AG09319 (cell line): ENCODE measurements around the gene RASAL1.
"Not testable (repeated sequence)": the region's sequence is repeated elsewhere in the genome, so short reads cannot be mapped to it uniquely, and the experiment has no call there.

Experiments
- DNase-seq: peaks from one replicate; pipeline ENCODE4 v3.0.0-alpha.2; 2010; ENCODE audit warnings: low read depth; ENCODE audit errors: extremely low read depth
- CTCF ChIP-seq: IDR thresholded peaks from 2 replicates; pipeline ENCODE4 v1.5.1; 2011; ENCODE audit warnings: low read depth, mild to moderate bottlenecking, inconsistent platforms, low read length, moderate library complexity

Gene RASAL1

GRCh38 chr12:113142886-113143332, 7.3 kb upstream of the RASAL1 start:
- no peak for DNase-seq
- no peak for TF ChIP-seq CTCF

DNA sequence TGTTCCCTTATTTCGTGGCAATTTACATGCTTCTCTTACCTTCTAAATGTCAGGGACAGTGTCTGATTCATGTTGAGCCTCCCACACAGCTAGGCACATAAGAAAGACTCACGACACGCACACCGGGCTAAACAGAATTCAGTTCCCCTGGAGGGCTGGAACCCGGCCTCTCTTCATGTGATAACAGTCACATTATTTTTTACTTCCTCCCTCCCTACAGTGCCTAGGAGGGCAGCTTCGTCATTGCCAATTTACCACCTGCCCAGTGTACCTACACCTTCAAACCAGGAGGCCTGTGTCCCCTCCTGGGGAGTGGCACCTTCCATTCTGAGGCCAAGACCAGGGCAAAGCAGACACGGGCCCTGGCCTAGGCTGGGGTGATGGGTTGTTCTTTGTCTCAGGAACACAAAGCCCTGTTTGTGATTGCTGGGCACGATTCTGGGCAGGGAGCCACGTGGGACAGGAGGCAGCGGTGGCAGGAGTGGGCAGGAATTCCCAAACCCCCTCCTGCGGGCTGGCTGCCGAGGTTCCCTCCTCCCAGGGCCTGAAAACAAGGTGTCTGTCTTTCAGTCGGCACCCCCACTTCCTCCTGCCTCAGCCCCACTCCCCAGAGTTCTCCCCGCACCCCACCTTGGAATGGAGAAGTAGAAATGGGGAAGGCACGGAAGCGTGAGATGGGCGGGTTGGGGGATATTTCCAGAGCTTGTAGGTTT, 6.8 kb upstream of the RASAL1 start:
- TF ChIP-seq CTCF = no peak
- no peak for DNase-seq

DNA sequence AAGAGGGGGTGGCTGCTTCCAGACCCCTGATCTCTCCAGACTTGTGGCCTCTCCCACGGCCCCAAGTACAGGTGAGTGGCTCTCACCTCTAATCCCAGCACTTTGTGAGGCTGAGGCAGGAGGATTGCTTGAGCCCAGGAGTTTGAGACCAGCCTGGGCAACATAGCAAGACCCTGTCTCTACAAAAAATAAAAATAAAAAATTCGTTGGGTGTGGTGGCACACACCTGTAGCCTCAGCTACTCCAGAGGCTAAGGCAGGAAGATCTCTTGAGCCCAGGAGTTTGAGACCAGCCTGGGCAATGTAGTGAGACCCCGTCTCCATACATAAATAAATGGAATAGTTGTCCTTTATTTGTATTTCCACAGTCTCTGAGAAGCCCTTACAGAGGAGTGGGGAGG, 6.2 kb upstream of the RASAL1 start:
- not testable (repeated sequence) for DNase-seq

DNA sequence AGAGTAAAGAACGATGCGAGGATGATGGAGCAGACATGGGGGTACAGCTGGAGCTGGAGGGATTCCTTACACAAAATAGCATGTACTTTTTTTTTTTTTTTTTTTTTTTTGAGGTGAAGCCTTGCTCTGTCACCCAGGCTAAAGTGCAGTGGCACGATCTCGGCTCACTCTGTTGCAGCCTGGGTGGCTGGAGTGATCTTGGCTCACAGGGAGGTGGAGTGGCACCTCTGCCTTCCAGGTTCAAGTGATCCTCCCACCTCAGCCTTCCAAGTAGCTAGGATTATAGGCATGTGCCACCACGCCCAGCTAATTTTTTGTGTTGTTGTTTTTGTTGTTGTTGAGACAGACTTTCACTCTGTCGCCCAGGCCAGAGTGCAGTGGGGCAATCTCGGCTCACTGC, 5.1 kb upstream of the RASAL1 start:
- DNase-seq = no peak
- TF ChIP-seq CTCF = no peak

GRCh38 chr12:113138826-113139225, 3.3 kb upstream of the RASAL1 start:
- DNase-seq = no peak
- TF ChIP-seq CTCF = no peak

- DNase-seq = no peak
- no peak for TF ChIP-seq CTCF
Observed at GRCh38 chr12:113137861-113138783, 2.6 kb upstream of the RASAL1 start.

DNA sequence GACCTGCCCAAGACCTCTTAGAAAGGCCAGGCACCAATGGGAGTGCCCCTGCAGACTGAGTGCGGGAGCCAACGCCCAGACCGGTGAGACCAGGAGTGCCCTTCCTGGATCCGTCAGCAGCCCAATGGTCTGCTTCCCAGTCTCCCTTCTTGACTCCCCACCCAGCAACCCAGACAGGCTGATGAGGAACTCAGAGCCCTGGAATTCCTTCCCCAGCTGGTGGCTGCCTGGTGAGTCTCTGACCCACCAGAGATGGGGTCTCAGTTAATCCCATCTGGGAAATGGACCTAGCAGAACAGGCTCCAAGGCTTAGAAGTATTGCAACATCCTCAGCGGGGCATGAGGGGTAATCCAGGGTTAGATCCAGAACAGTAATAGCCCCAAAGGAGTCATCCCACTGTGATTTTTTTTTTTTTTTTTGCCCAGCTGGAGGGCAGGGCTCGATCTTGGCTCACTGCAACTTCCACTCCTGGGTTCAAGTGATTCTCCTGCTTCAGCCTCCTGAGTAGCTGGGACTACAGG, 1.5 kb upstream of the RASAL1 start:
- DNase-seq = no peak
- no peak for TF ChIP-seq CTCF
